Bronchial epithelial cell (primary cell): ENCODE results near the gene CD86. TPM values are rescaled to one million over a fixed set of nuclear protein-coding genes. Genes with fewer than 3 reads are reported as not detected.
A peak's percentile ranks its signal among the peaks of the same experiment; 100 is the strongest.

Experiments
- DNase-seq: peaks from one replicate; pipeline ENCODE4 v3.0.0-alpha.2; 2010; ENCODE audit warnings: low read depth
- FAIRE-seq: peaks from 2 replicates; lab custom pipeline; 2011; peaks lifted over from hg19 to GRCh38; lab: Jason Lieb, UNC
- H3K27me3 ChIP-seq: 2 replicates; pipeline ENCODE4 v1.5.1; 2011; ENCODE audit warnings: low read length; ENCODE audit not compliant: control insufficient read depth, insufficient read depth
- H3K36me3 ChIP-seq: 2 replicates; pipeline ENCODE4 v1.5.1; 2011; ENCODE audit warnings: low read length; ENCODE audit not compliant: control insufficient read depth, insufficient read depth
- H3K4me3 ChIP-seq: 2 replicates; pipeline ENCODE4 v1.5.1; 2011; ENCODE audit warnings: mild to moderate bottlenecking, low read depth, low read length, control low read depth
- total RNA-seq: library from RNA; depleted of rRNA; stranded (reverse); fragments of >200 nt; gene quantifications from 2 replicates; pipeline ENCODE4 v1.2.1, GENCODE V29; 2014
- TF ChIP-seq, protein P1 (sequence below): IDR thresholded peaks from 2 replicates; pipeline ENCODE4 v1.5.1; 2011; ENCODE audit warnings: mild to moderate bottlenecking, moderate library complexity, low read length, control low read depth, inconsistent platforms; ENCODE audit not compliant: insufficient read depth, severe bottlenecking

CD86 gene
- total RNA-seq, 1 donor from 2014 or later = 0.26 TPM

DNA sequence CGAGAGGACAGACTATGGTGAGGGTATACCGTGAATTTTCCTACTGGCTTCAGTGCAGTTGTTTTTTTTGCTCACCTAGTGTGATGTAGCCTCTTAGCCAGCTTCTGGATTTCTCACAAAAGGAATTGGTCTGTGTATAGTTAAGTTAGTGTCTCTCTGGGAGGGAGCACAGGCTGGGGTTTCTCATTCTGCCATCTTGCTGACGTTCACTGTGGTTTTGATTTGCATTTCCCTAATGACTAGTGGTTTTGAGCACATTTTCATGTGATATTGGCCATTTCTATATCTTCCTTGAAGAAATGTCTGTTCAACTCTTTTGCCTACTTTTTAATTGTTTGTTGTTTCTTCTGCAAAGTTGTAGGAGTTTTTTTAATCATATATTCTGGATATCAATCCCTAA, 2.2 kb upstream of the CD86 start:
- no peak for FAIRE-seq
- TF ChIP-seq, protein P1, sequence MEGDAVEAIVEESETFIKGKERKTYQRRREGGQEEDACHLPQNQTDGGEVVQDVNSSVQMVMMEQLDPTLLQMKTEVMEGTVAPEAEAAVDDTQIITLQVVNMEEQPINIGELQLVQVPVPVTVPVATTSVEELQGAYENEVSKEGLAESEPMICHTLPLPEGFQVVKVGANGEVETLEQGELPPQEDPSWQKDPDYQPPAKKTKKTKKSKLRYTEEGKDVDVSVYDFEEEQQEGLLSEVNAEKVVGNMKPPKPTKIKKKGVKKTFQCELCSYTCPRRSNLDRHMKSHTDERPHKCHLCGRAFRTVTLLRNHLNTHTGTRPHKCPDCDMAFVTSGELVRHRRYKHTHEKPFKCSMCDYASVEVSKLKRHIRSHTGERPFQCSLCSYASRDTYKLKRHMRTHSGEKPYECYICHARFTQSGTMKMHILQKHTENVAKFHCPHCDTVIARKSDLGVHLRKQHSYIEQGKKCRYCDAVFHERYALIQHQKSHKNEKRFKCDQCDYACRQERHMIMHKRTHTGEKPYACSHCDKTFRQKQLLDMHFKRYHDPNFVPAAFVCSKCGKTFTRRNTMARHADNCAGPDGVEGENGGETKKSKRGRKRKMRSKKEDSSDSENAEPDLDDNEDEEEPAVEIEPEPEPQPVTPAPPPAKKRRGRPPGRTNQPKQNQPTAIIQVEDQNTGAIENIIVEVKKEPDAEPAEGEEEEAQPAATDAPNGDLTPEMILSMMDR = no peak
- no peak overlapping the region for H3K4me3 ChIP-seq
- H3K27me3 ChIP-seq = no peaks in the 10 kb centered on the region
- no peaks in the 10 kb centered on the region for H3K36me3 ChIP-seq
- no peak for DNase-seq

DNA sequence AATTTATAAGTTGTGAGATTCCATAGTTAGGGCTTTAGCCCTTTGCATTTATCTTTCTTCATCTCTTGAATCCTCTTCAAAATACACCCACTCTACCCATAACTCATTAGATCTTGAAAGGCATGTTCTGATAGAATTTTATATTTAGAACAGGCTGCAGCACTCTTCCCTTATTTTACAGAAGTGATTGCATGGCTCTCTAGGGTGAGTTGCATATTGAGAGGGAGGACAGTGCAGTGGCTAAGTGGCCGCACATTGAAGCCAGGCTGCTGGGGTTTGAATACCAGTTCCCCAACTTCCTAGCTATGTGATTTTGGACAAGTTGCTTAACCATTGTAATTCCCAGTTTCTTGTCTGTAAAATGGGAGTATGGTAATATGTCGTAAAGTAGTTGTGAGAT, 2.5 kb downstream of the CD86 start:
- TF ChIP-seq, protein P1 = no peak
- FAIRE-seq (no peak), DNase-seq (no peak)
- no peaks in the 10 kb centered on the region for H3K36me3 ChIP-seq
- H3K4me3 ChIP-seq = no peak overlapping the region
- no peaks in the 10 kb centered on the region for H3K27me3 ChIP-seq

DNA sequence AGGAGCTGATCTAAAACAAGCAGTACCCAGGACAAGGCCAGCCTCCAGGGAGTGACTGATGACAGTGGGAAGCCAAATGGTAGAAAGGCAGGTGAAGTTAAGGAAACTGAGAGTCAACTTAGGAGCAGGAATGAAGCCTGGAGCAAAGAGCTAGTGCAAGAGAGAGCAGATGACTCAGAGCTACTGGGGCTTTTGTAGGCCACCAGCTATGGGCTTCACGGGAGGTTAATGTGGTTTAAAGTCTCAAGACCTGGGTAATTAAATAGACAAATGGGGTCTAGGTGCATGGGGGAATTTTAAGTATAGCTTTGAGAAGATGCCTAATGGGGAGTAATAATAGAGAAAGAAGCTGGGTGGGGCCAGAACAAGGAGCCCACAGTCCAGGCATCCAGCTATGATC, 3.1 kb downstream of the CD86 start:
- TF ChIP-seq, protein P1 = no peak
- FAIRE-seq = no peak
- H3K4me3 ChIP-seq = no peak overlapping the region
- DNase-seq = no peak
- no peaks in the 10 kb centered on the region for H3K27me3 ChIP-seq
- H3K36me3 ChIP-seq = no peaks in the 10 kb centered on the region

DNA sequence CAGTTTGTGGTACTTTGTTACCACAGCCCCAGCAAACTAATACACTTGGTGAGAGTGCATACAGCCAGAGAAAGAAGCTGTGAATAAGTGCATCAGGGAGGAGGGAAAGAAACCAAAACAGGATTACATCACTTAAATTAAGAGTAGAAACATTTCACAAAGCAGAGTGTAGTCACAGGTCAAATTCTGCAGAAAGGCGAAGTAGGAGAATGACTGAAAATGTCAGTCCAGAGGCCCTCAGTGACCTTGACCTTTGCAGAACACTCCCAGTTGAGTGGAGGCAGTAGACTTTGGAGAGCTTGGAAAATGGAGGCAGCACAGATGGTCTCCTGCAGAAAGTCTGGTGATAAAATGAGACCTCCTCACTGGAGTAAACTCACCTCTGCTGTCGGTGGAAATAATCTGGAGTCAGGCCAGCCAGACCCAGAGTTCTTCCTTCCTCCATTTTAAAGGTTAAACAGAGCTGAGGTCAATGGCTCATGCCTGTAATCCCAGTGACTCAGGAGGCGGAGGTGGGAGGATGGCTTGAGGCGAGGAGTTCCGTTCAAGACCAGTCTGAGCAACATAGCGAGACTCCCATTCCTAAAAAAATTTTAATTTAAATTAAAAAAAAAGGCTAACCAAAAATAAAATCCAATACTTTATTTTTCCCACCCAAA, 5.0 kb downstream of the CD86 start:
- H3K27me3 ChIP-seq = no peaks in the 10 kb centered on the region
- DNase-seq = peak; percentile 5
- H3K4me3 ChIP-seq = no peak overlapping the region
- TF ChIP-seq, protein P1 = no peak
- no peaks in the 10 kb centered on the region for H3K36me3 ChIP-seq
- FAIRE-seq = no peak

DNA sequence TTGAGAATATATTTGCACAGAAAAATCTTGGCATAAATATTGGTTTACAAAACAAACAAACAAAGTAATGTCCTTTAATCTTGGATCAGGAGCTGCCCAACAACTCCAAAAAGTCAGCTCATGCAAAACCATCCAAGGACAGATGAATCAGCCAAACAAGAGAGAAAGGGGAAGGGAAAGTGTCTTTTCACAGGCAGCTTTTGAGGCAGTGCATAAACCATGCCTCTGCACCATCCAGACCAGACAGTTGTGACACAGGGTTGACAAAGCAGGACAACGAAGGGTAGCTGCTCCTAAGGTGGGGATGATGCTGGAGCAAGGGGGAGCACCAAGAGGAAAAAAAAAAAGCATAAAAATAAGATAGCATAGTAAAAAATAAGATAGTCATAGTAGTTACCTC, 8.7 kb downstream of the CD86 start:
- DNase-seq (no peak), FAIRE-seq (no peak)
- Histone ChIP-seq H3K4me3 (no peak overlapping the region), H3K27me3 (no peaks in the 10 kb centered on the region), H3K36me3 (no peaks in the 10 kb centered on the region)
- TF ChIP-seq, protein P1 = no peak

DNA sequence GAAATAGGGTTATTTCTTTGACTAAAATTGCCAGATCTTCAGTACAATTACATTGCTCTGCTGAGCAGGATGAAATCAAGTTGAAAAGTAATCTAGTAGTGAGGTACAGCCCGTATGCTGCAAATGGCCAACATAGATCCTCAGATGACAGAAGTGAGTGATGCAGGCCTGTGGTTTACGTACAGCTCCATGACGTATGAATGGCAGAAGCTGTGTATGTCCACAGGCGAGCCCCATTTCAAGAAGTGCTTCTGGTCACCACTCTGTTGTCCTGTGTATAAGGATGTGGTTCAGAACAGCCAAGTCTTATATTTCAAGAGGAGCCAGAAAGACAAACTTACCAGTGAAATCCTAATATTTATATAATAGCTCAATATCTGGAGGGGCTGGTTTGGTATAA, 9.2 kb downstream of the CD86 start:
- no peak overlapping the region for H3K4me3 ChIP-seq
- TF ChIP-seq, protein P1 = no peak
- no peaks in the 10 kb centered on the region for H3K36me3 ChIP-seq
- FAIRE-seq = no peak
- no peak for DNase-seq
- no peaks in the 10 kb centered on the region for H3K27me3 ChIP-seq
